ENCODE results near the gene GIMAP6. TPM values are rescaled to one million over a fixed set of nuclear protein-coding genes. Genes with fewer than 3 reads are reported as not detected.
A peak's percentile ranks its signal among the peaks of the same experiment; 100 is the strongest.
"Not testable (repeated sequence)": the region's sequence is repeated elsewhere in the genome, so short reads cannot be mapped to it uniquely, and the experiment has no call there.

The GIMAP6 gene
- total RNA-seq, 2 donors from 2014 or later = 35.1 to 41.6 TPM

DNA sequence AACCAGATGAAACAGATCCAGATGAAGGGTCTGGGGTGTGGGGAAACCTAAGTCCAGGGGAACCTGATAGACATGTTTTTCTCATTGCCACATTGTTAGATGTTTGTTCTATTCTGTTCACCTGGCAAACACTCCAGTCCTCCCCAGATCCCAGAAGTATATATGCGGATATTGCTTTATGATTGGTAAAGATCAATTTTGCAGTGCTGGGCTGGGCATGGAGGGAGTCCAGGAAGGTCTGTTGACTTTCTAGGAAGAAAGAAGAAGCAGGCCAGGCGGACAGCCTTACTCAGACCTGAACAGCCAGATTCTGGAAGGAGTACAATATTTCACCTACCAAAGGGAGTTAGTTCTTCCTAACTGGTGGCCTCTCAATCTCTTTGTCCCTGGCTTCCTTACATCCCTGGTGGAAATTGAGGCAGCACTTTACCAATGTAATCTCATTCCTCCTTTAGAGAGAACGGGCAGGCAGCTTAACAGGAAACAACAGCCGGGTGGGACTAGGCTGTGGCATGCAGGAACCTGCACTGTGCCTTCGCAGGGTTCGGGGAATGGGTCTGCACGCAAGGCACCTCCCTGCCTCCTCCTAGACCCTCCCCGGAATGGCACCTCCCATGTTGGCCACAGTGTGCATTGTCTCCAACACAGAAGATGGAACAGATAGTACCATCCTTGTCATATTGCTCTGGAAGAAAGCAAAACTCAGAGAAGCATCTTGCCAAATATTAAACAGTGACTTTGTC, 930 bp downstream of the GIMAP6 start:
- Mint-ChIP-seq H3K4me3 (peak overlapping the region; percentile 91 to 92), H3K27ac (peak overlapping the region; percentile 91), H3K9me3 (peaks cover 2 to 7% of the 10 kb centered on the region in 2 donors), H3K36me3 (ENCODE audit: insufficient read depth in 2 of 2) (peaks cover 40 to 62% of the 10 kb centered on the region in 2 donors), H3K4me1 (ENCODE audit: low read depth) (peaks cover 66% of the 10 kb centered on the region), H3K27me3 (ENCODE audit: low read depth) (no peaks in the 10 kb centered on the region)
- DNase-seq = peak; percentile 37 to 39
- peak; percentile 74 to 79 for ATAC-seq (replicated peaks in 1 of 2)

DNA sequence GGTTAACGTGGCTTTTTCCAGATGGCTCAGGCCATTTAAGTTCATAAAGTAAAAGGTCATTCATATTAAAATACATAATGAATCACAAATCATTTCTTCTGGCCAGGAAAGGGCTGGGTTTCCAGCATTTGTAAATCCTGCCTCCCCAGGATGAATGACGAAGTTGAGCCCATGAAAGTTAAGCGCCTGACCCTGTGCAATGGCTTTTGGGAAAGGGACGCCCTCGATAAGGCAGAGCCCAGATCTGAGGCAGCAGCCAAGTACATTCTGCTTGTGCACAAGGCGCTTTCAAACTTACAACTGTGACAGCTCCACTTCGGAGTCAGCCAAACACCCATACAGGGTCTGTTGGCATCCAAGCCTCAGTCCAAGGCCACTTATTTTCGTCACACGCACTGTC, 2.8 kb downstream of the GIMAP6 start:
- DNase-seq = no peak
- ATAC-seq (replicated peaks in 1 of 2) = no peak
- Mint-ChIP-seq H3K4me3 (peak overlapping the region in 1 of 2 donors; percentile 17), H3K9me3 (peaks cover 2 to 6% of the 10 kb centered on the region in 2 donors), H3K36me3 (ENCODE audit: insufficient read depth in 2 of 2) (peaks cover 35 to 58% of the 10 kb centered on the region in 2 donors), H3K27ac (peak overlapping the region; percentile 61), H3K4me1 (ENCODE audit: low read depth) (peaks cover 70% of the 10 kb centered on the region), H3K27me3 (ENCODE audit: low read depth) (no peaks in the 10 kb centered on the region)

DNA sequence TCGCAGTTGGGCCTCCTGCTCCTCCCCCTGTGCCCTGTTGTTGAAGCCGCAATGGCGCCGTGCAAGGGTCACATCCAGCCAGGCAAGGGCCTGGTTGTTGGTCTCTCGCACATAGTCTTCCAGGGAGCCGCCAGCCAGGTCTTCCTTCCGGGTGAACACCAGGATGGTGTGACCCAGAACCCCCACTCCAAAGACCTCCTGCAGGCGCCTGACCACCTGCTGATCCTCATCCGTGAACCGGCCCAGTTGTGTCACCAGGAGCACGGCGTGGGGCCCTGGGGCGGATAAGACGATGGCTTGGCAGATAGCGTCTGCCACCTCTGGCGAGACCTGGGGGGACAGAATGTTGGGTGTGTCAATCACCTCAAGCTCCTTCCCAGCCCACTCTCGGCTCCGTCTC, 4.2 kb downstream of the GIMAP6 start:
- H3K4me3 Mint-ChIP-seq = no peak overlapping the region
- H3K27me3 Mint-ChIP-seq (ENCODE audit: low read depth) = no peaks in the 10 kb centered on the region
- DNase-seq = no peak
- peaks cover 2 to 6% of the 10 kb centered on the region in 2 donors for H3K9me3 Mint-ChIP-seq
- no peak overlapping the region for H3K27ac Mint-ChIP-seq
- peaks cover 63% of the 10 kb centered on the region for H3K4me1 Mint-ChIP-seq (ENCODE audit: low read depth)
- H3K36me3 Mint-ChIP-seq (ENCODE audit: insufficient read depth in 2 of 2) = peaks cover 35 to 58% of the 10 kb centered on the region in 2 donors
- ATAC-seq (replicated peaks in 1 of 2) = no peak

DNA sequence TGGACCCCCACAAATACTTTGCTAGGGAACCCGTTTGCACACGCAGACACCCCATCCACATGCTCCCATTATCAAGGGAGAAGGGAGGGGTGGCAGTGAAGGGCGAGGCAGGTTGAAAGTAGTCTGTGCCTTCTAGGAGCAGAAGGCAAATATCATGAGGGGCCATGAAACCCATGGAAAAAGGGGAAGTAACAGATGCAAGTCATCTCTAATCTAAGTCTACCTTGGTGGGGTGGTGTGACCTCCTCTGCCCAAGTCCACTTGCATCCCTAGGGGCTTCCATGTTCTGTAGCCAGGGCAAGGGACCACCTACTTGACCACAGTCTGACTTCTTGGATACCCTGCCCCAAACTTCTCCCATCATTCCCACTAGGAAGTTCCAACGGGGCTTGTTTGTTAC, 5.5 kb downstream of the GIMAP6 start:
- Mint-ChIP-seq H3K4me1 (ENCODE audit: low read depth) (peaks cover 63% of the 10 kb centered on the region), H3K27me3 (ENCODE audit: low read depth) (no peaks in the 10 kb centered on the region), H3K27ac (no peak overlapping the region), H3K4me3 (no peak overlapping the region), H3K36me3 (ENCODE audit: insufficient read depth in 2 of 2) (peaks cover 31 to 53% of the 10 kb centered on the region in 2 donors), H3K9me3 (peaks cover 2 to 6% of the 10 kb centered on the region in 2 donors)
- DNase-seq (no peak), ATAC-seq (replicated peaks in 1 of 2) (no peak)

DNA sequence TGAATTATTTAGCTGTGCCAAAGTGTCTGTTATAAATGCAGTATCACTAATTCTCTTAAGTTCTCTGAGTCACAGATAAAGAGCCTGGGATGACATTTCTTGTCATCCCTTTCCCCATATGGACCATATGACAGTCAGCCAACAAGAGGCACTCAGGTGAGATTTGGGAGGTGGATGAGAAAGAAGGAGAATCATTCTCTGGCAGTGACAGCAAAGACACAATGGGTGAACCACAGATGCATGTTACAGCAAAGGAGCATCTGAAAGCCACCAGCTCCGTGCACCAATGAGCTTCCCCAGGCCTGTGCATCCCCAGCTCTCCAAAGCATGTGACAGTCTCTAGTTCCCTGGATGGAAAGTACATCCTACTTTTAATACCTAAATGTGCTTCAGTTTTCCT, 10.8 kb downstream of the GIMAP6 start:
- ATAC-seq (replicated peaks in 1 of 2) (peak; percentile 70 to 79), DNase-seq (peak; percentile 24 to 43)
- Mint-ChIP-seq H3K4me1 (ENCODE audit: low read depth) (peaks cover 54% of the 10 kb centered on the region), H3K4me3 (peak overlapping the region; percentile 51 to 79), H3K36me3 (ENCODE audit: insufficient read depth in 2 of 2) (peaks cover 3 to 14% of the 10 kb centered on the region in 2 donors), H3K27me3 (ENCODE audit: low read depth) (no peaks in the 10 kb centered on the region), H3K9me3 (peaks cover 2 to 9% of the 10 kb centered on the region in 2 donors), H3K27ac (peak overlapping the region; percentile 97)

DNA sequence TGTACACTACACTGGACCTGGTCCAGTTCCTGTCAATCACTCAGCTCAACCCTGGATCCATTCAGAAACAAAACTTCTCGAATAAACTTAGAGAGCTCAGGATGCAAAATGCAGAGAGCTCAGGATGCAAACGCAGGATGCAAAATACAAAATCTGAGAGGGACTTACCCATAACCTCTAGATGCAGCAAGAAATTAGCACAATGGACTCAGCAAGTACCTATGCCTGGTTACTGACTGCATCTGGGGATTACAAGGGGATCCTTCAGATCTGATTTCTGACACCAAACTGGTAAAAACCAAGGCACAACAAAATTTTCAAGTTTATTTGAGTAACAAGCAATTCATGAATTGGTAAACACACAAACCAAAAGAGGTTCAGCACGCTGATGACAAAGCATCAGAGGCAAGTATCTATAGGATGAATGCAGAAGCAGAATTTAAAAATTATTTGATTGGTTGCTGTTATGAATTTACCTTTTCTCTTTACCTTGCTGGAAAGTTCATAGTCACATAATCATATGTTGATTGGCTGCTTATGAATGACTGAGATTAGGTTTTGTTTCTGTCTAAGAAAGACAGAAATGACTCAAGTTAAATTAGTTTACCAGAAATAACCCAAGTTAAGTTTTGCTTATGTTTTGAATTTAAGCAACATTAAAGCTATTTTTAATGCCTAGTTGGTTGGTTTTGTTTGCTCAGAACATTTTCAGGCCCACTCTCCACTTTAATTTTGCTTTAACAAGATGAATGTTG, 11.4 kb downstream of the GIMAP6 start:
- peak; percentile 81 to 85 for ATAC-seq (replicated peaks in 1 of 2)
- Mint-ChIP-seq H3K9me3 (peaks cover 2 to 9% of the 10 kb centered on the region in 2 donors), H3K4me1 (ENCODE audit: low read depth) (peaks cover 48% of the 10 kb centered on the region), H3K36me3 (ENCODE audit: insufficient read depth in 2 of 2) (peaks cover 3 to 13% of the 10 kb centered on the region in 2 donors), H3K4me3 (peak overlapping the region; percentile 51 to 79), H3K27me3 (ENCODE audit: low read depth) (no peaks in the 10 kb centered on the region), H3K27ac (peak overlapping the region; percentile 97)
- peak in 1 of 2 donors; percentile 14 for DNase-seq

DNA sequence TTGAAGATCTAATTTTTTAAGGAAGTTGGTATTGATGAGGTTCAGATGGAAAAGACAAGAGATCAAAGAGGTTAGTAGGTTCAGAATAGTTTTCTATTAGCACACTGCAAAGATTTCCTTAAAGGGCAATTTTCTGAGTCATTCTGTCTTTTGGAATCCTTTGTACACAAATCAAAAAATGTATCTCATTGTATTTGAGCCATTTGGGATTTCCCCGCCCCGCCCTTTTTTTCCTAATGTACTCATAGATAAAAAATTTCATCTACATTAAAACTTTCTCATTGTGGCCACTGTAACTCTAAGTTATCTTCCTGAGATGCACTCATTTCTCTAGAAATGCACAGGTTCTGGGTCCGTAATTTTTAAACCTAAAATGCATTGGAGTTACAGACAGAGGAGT, 12.1 kb downstream of the GIMAP6 start:
- no peak for ATAC-seq (replicated peaks in 1 of 2)
- Mint-ChIP-seq H3K4me3 (peak overlapping the region; percentile 11 to 79), H3K36me3 (ENCODE audit: insufficient read depth in 2 of 2) (peaks cover 0 to 6% of the 10 kb centered on the region in 2 donors), H3K27me3 (ENCODE audit: low read depth) (no peaks in the 10 kb centered on the region), H3K9me3 (peaks cover 2 to 11% of the 10 kb centered on the region in 2 donors), H3K27ac (peak overlapping the region; percentile 97), H3K4me1 (ENCODE audit: low read depth) (peaks cover 48% of the 10 kb centered on the region)
- DNase-seq = no peak

DNA sequence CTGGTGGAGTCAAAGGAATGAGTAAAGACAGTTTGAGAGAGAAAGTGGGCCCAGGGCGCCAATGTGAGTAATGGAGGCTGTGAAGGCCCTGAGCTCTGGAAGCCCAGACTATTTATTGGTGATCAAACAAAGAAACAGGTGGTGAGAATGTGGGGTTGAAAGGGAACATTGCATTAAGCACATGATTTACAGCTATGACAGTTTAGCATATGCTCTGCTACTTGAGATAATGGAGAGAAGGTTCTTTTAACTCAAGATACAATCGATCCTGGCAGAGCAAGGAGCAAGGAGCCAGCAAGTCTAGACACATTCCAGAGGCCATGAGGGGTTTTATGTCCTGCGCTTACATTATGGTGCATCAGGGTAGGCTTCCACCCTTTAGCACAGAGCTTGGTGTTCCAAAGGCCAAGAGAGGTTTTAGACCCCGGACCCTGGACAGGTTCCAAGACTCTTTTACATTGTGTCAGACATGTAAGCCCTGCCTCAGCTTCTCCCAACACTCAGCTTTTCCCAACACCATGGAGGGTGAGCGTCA, 16.9 kb downstream of the GIMAP6 start:
- H3K4me3 Mint-ChIP-seq = peak overlapping the region; percentile 58 to 62
- H3K27ac Mint-ChIP-seq = peak overlapping the region; percentile 97
- H3K9me3 Mint-ChIP-seq = peaks cover 5 to 16% of the 10 kb centered on the region in 2 donors
- not testable (repeated sequence) for ATAC-seq (replicated peaks in 1 of 2); DNase-seq; H3K27me3 Mint-ChIP-seq (ENCODE audit: low read depth)
- peaks cover 65% of the 10 kb centered on the region for H3K4me1 Mint-ChIP-seq (ENCODE audit: low read depth)
- H3K36me3 Mint-ChIP-seq (ENCODE audit: insufficient read depth in 2 of 2) = peaks cover 13% of the 10 kb centered on the region in 2 donors

DNA sequence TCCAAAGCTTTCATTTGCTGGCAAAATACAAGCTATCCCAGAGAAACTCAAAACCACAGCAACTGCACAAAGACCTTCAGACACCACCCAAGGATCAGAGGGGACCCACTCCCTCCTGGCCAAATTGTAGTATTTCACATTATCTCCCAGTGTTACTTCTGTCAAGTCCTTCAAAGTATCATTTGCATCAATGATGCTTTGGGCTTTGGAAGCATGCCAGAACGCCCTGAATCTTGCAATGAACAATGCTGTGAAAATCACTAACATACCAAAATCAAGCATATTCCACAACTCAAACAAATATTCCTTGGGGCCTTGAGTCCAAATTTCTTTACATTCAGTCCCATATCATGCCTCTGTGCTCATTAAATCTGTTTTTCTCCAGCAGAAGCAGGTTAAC, 17.8 kb downstream of the GIMAP6 start:
- peak overlapping the region; percentile 58 to 62 for H3K4me3 Mint-ChIP-seq
- peaks cover 5 to 16% of the 10 kb centered on the region in 2 donors for H3K9me3 Mint-ChIP-seq
- not testable (repeated sequence) for DNase-seq; H3K27me3 Mint-ChIP-seq (ENCODE audit: low read depth)
- peaks cover 65% of the 10 kb centered on the region for H3K4me1 Mint-ChIP-seq (ENCODE audit: low read depth)
- ATAC-seq (replicated peaks in 1 of 2) = peak in 1 of 2 donors; percentile 2
- H3K36me3 Mint-ChIP-seq (ENCODE audit: insufficient read depth in 2 of 2) = peaks cover 13 to 14% of the 10 kb centered on the region in 2 donors
- peak overlapping the region; percentile 97 for H3K27ac Mint-ChIP-seq

DNA sequence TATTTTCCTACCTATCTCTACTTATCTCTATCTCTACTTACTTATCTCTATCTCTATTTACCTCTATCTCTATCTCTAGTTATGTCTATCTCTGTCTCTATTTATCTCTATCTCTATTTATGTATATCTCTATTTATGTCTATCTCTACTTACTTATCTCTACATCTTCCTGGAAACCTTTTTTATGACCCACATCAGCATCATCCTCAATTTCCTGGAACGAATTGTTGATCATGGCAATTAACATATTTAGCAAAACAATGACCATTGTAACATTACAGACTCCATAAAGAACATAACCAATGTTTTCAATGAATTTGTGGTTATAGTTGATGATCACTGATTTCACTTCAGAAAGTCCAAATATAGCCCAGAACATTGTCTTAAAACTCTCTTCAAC, 18.3 kb downstream of the GIMAP6 start:
- DNase-seq = no peak
- no peak for ATAC-seq (replicated peaks in 1 of 2)
- H3K36me3 Mint-ChIP-seq (ENCODE audit: insufficient read depth in 2 of 2) = peaks cover 13 to 14% of the 10 kb centered on the region in 2 donors
- peaks cover 67% of the 10 kb centered on the region for H3K4me1 Mint-ChIP-seq (ENCODE audit: low read depth)
- H3K9me3 Mint-ChIP-seq = peaks cover 5 to 16% of the 10 kb centered on the region in 2 donors
- H3K27me3 Mint-ChIP-seq (ENCODE audit: low read depth) = no peaks in the 10 kb centered on the region
- H3K27ac Mint-ChIP-seq = peak overlapping the region; percentile 97
- H3K4me3 Mint-ChIP-seq = peak overlapping the region in 1 of 2 donors; percentile 58

DNA sequence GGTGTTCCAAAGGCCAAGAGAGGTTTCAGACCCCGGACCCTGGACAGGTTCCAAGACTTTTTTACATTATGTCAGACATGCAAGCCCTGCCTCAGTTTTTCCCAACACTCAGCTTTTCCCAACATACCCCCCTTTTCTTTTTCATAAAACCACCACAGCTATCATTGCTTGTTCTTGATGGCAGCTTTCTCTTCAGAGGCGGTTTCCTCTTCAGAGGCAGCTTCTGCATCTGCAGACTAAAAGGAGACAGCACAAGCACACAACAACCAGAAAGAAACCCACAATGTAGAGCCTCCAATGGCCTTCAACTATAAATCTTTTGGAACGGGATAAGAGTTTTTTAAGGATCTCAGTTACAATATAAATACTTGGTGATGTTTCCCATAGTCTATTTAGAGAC, 19.3 kb downstream of the GIMAP6 start:
- Mint-ChIP-seq H3K36me3 (ENCODE audit: insufficient read depth in 2 of 2) (peaks cover 14 to 16% of the 10 kb centered on the region in 2 donors), H3K27ac (peak overlapping the region; percentile 21), H3K4me1 (ENCODE audit: low read depth) (peaks cover 76% of the 10 kb centered on the region), H3K9me3 (peaks cover 4 to 12% of the 10 kb centered on the region in 2 donors), H3K4me3 (peak overlapping the region in 1 of 2 donors; percentile 13), H3K27me3 (ENCODE audit: low read depth) (no peaks in the 10 kb centered on the region)
- DNase-seq (no peak), ATAC-seq (replicated peaks in 1 of 2) (no peak)

DNA sequence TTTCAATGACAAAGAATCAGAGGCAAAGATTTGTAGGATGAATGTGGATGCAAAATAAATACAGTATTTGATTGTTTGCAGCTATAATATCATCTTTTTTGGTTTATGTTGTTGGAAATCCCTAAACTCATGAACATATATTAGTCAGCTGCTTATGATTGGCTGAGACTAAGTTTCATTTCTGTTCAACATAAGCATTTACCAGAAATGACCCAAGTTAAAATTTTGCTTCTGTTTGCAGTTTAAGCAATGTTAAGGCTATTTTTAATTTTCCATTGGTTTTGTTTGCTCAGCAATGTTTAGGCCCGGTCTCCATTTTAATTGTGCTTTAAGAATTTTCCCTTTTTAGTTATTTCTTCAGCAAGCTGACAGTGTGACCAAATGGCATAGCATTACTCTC, 22.0 kb downstream of the GIMAP6 start:
- H3K36me3 Mint-ChIP-seq (ENCODE audit: insufficient read depth in 2 of 2) = peaks cover 19 to 27% of the 10 kb centered on the region in 2 donors
- peaks cover 7 to 10% of the 10 kb centered on the region in 2 donors for H3K9me3 Mint-ChIP-seq
- no peak for DNase-seq
- peak overlapping the region; percentile 97 for H3K27ac Mint-ChIP-seq
- peak overlapping the region; percentile 51 to 56 for H3K4me3 Mint-ChIP-seq
- H3K27me3 Mint-ChIP-seq (ENCODE audit: low read depth) = no peaks in the 10 kb centered on the region
- H3K4me1 Mint-ChIP-seq (ENCODE audit: low read depth) = peaks cover 70% of the 10 kb centered on the region
- peak; percentile 82 to 84 for ATAC-seq (replicated peaks in 1 of 2)

DNA sequence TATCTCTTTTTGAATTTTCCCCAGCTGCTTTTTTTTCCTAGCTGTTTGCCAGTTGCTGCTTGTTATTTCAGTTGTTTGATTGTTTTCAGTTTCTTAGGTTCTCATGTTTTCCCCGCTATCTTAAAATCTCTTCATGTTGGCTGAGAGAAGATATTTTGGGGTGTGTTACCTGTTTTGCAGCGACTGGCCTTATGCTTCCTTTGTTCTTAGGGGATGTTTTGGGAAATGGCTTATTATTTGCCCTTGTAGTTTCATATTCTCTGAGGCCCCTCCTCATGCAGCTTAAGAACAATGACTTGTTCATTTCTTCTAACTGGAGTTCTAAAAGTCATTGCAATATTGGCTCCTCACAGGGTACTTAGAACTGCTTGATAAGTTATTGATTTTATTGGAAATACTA, 28.6 kb downstream of the GIMAP6 start:
- DNase-seq; H3K27me3 Mint-ChIP-seq (ENCODE audit: low read depth); ATAC-seq (replicated peaks in 1 of 2); H3K27ac Mint-ChIP-seq: not testable (repeated sequence)
- Mint-ChIP-seq H3K9me3 (peaks cover 10 to 16% of the 10 kb centered on the region in 2 donors), H3K4me3 (peak overlapping the region in 1 of 2 donors; percentile 23), H3K36me3 (ENCODE audit: insufficient read depth in 2 of 2) (peaks cover 19 to 47% of the 10 kb centered on the region in 2 donors), H3K4me1 (ENCODE audit: low read depth) (peaks cover 35% of the 10 kb centered on the region)

Data from activated T-cell treated with anti-CD3 and anti-CD28 coated beads, Interleukin-2, amount 50 U/mL, for 72 hours (primary cell).